GM12891 (cell line): Measurements from ENCODE around the gene HMGCS1.
"Not testable (repeated sequence)": the region's sequence is repeated elsewhere in the genome, so short reads cannot be mapped to it uniquely, and the experiment has no call there.

Experiments
- DNase-seq: peaks from one replicate; pipeline ENCODE4 v3.0.0; 2011; ENCODE audit warnings: low spot score; ENCODE audit not compliant: insufficient read length
- FAIRE-seq: peaks from 2 replicates; lab custom pipeline; 2011; peaks lifted over from hg19 to GRCh38; lab: Jason Lieb, UNC
- PAX5 ChIP-seq: IDR thresholded peaks from 2 replicates; pipeline ENCODE4 v1.6.1; 2011; ENCODE audit warnings: low read length, moderate library complexity, mild to moderate bottlenecking; ENCODE audit not compliant: insufficient read depth, severe bottlenecking
- POLR2A ChIP-seq: IDR thresholded peaks from 2 replicates; pipeline ENCODE4 v1.6.1; 2011; ENCODE audit warnings: low read depth, low read length, control low read depth
- POLR2AphosphoS5 ChIP-seq: IDR thresholded peaks from 2 replicates; pipeline ENCODE4 v1.6.1; 2011; ENCODE audit warnings: low read depth, low read length, control low read depth
- POU2F2 ChIP-seq: IDR thresholded peaks from 2 replicates; pipeline ENCODE4 v1.6.1; 2011; ENCODE audit warnings: low read depth, mild to moderate bottlenecking, control low read depth, low read length, moderate library complexity
- SPI1 ChIP-seq: IDR thresholded peaks from 2 replicates; pipeline ENCODE4 v1.6.1; 2011; ENCODE audit warnings: low read depth, low read length, control low read depth
- TAF1 ChIP-seq: IDR thresholded peaks from 2 replicates; pipeline ENCODE4 v1.6.1; 2011; ENCODE audit warnings: low read depth, low read length, control low read depth

The HMGCS1 gene

GRCh38 chr5:43348207-43348606 lies 35.0 kb upstream of the HMGCS1 start:
- FAIRE-seq (no peak), DNase-seq (no peak)
- no peak for TF ChIP-seq POU2F2
- no peak for TF ChIP-seq POLR2A
- no peak for TF ChIP-seq PAX5
- no peak for TF ChIP-seq SPI1
- TF ChIP-seq TAF1 = no peak
- no peak for TF ChIP-seq POLR2AphosphoS5

- DNase-seq = no peak
- TF ChIP-seq TAF1 (no peak), POLR2A (no peak), PAX5 (no peak), SPI1 (no peak), POLR2AphosphoS5 (no peak), POU2F2 (no peak)
Measured at GRCh38 chr5:43338862-43339261, 25.6 kb upstream of the HMGCS1 start.

DNA sequence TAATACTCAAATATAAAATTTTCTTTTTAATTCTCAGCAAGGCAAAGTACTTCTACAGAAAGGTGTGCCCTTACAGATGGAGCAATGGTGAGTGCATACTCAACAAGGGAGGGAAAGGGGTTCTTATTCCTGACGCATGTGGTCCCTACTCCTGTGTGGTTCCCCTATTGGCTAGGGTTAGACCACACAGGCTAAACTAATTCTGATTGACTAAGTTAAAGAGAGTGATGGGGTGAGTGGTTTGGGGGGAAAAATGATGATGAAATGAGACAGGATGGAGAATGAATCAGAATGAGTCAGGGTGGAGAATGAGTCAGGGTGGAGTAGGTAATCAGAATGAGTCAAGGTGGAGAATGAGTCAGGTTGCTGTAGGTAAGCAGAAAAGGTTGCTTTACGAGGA lies 22.9 kb upstream of the HMGCS1 start:
- FAIRE-seq (no peak), DNase-seq (no peak)
- TF ChIP-seq POU2F2 = no peak

More at GRCh38 chr5:43338862-43339261, 25.6 kb upstream of the HMGCS1 start:
- no peak for FAIRE-seq

GRCh38 chr5:43335681-43336080 lies 22.5 kb upstream of the HMGCS1 start:
- FAIRE-seq = no peak
- DNase-seq = no peak
- TF ChIP-seq SPI1 (no peak), POLR2A (no peak), PAX5 (no peak), TAF1 (no peak), POLR2AphosphoS5 (no peak), POU2F2 (no peak)

- DNase-seq (no peak), FAIRE-seq (no peak)
- TF ChIP-seq POLR2A = no peak
Measured at GRCh38 chr5:43332401-43332800, 19.2 kb upstream of the HMGCS1 start.

DNA sequence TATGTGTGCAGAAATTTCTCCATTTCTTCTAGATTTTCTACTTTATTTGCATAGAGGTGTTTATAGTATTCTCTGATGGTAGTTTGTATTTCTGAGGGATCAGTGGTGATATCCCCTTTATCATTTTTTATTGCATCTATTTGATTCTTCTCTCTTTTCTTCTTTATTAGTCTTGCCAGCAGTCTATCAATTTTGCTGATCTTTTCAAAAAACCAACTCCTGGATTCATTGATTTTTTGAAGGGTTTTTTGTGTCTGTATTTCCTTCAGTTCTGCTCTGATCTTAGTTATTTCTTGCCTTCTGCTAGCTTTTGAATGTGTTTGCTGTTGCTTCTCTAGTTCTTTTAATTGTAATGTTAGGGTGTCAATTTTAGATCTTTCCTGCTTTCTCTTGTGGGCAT lies 12.4 kb upstream of the HMGCS1 start:
- DNase-seq, FAIRE-seq: not testable (repeated sequence)

DNA sequence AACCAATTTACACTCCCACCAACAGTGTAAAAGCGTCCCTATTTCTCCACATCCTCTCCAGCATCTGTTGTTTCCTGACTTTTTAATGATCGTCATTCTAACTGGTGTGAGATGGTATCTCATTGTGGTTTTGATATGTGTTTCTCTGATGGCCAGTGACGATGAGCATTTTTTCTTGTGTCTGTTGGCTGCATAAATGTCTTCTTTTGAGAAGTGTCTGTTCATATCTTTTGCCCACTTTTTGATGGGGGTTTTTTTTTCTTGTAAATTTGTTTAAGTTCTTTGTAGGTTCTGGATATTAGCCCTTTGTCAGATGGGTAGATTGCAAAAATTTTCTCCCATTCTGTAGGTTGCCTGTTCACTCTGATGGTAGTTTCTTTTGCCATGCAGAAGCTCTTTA lies 10.3 kb upstream of the HMGCS1 start:
- not testable (repeated sequence) for FAIRE-seq, DNase-seq

GRCh38 chr5:43320846-43321245 lies 7.6 kb upstream of the HMGCS1 start:
- DNase-seq (no peak), FAIRE-seq (no peak)
- TF ChIP-seq POLR2A (no peak), PAX5 (no peak), POU2F2 (no peak), TAF1 (no peak), SPI1 (no peak), POLR2AphosphoS5 (no peak)

- no peak for FAIRE-seq
- DNase-seq = no peak
- TF ChIP-seq PAX5 = no peak
- TF ChIP-seq POLR2AphosphoS5 = no peak
- TF ChIP-seq TAF1 = no peak
- no peak for TF ChIP-seq POLR2A
- TF ChIP-seq SPI1 = no peak
- TF ChIP-seq POU2F2 = no peak
Measured at GRCh38 chr5:43316421-43316820, 3.2 kb upstream of the HMGCS1 start.

DNA sequence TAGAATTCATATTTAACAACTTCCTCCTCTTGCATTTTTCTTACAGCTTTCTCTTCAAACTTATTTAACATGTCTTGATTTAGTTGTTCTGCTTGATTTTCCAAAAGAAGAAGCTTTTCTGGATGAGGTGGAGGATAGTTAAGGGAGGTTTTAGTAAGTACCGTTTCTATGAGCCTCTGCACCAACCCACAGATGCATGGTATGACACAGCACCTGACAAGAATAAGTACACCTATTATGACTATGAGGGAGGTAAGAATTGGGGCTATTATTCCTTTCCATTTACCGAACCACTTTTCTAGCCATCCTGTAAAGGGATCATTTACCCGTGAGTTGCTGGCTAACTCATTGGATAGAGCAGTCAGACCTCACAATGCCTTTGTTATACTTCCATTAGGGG lies 2.5 kb upstream of the HMGCS1 start:
- DNase-seq = no peak
- FAIRE-seq = no peak
- TF ChIP-seq POLR2AphosphoS5 (no peak), PAX5 (no peak), POLR2A (no peak), SPI1 (no peak), TAF1 (no peak), POU2F2 (no peak)

DNA sequence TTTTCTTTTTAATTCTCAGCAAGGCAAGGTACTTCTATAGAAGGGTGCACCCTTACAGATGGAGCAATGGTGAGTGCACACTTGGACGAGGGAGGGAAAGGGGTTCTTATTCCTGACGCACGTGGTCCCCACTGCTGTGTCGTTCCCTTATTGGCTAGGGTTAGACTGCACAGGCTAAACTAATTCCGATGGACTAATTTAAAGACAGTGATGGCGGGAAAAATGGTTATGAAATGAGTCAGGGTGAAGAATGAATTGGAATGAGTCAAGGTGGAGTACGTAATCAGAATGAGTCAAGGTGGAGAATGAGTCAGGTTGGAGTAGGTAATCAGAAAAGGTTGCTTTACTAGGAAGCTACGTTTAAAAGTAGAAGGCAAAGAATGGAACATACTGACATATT lies 2.1 kb upstream of the HMGCS1 start:
- DNase-seq (no peak), FAIRE-seq (no peak)
- no peak for TF ChIP-seq POLR2A
- no peak for TF ChIP-seq POLR2AphosphoS5
- no peak for TF ChIP-seq PAX5
- no peak for TF ChIP-seq SPI1
- no peak for TF ChIP-seq POU2F2
- TF ChIP-seq TAF1 = no peak

- DNase-seq = no peak
- TF ChIP-seq POLR2A (no peak), POU2F2 (no peak), POLR2AphosphoS5 (no peak), PAX5 (no peak), TAF1 (no peak), SPI1 (no peak)
- FAIRE-seq = no peak
Measured at GRCh38 chr5:43314724-43315123, 1.5 kb upstream of the HMGCS1 start.
